WTC11 (cell line): ENCODE results near the gene TTL.

Experiments
- ELF4 ChIP-seq: sonication (generic); formaldehyde crosslinking; IDR thresholded peaks from 2 replicates; pipeline ENCODE4 v1.8.1; 2022; ENCODE audit warnings: low read depth, mild to moderate bottlenecking, moderate library complexity, missing genetic modification reagents
- FOXP1 ChIP-seq: sonication (generic); formaldehyde crosslinking; IDR thresholded peaks from 2 replicates; pipeline ENCODE4 v1.8.0; 2022; ENCODE audit warnings: missing genetic modification reagents, mild to moderate bottlenecking, moderate library complexity, borderline replicate concordance
- NR2C2 ChIP-seq: sonication (generic); formaldehyde crosslinking; IDR thresholded peaks from 2 replicates; pipeline ENCODE4 v1.8.0; 2022; ENCODE audit warnings: mild to moderate bottlenecking, missing genetic modification reagents
- SP1 ChIP-seq: sonication (generic); formaldehyde crosslinking; conservative IDR thresholded peaks from 2 replicates; pipeline ENCODE4 v1.8.1; 2022; ENCODE audit warnings: missing genetic modification reagents
- TEAD1 ChIP-seq: sonication (generic); formaldehyde crosslinking; IDR thresholded peaks from 2 replicates; pipeline ENCODE4 v1.8.0; 2022; ENCODE audit warnings: mild to moderate bottlenecking, missing genetic modification reagents
- ZBTB21 ChIP-seq: sonication (generic); formaldehyde crosslinking; IDR thresholded peaks from 2 replicates; pipeline ENCODE4 v1.8.1; 2023; ENCODE audit warnings: mild to moderate bottlenecking, missing genetic modification reagents, borderline replicate concordance
- TF ChIP-seq, protein P1 (sequence below): fragments of 200-600 bp; IDR thresholded peaks from 2 replicates; pipeline ENCODE4 v1.8.0; 2022; ENCODE audit warnings: antibody characterized with exemption
- TF ChIP-seq, protein P2 (sequence below): sonication (generic); formaldehyde crosslinking; IDR thresholded peaks from 2 replicates; pipeline ENCODE4 v1.8.0; 2023; ENCODE audit warnings: missing genetic modification reagents
- TF ChIP-seq, protein P3 (sequence below): fragments of 250-450 bp; sonication (Bioruptor Pico); IDR thresholded peaks from 2 replicates; pipeline ENCODE4 v1.9.0; 2021; ENCODE audit warnings: moderate library complexity, mild to moderate bottlenecking, inconsistent platforms, borderline replicate concordance
- TF ChIP-seq, protein P4 (sequence below): sonication (generic); formaldehyde crosslinking; IDR thresholded peaks from 2 replicates; pipeline ENCODE4 v1.8.0; 2023; ENCODE audit warnings: mild to moderate bottlenecking, missing genetic modification reagents
- TF ChIP-seq, protein P5 (sequence below): sonication (generic); formaldehyde crosslinking; IDR thresholded peaks from 2 replicates; pipeline ENCODE4 v1.8.0; 2023; ENCODE audit warnings: missing genetic modification reagents, mild to moderate bottlenecking, borderline replicate concordance
- TF ChIP-seq, protein P6 (sequence below): sonication (generic); formaldehyde crosslinking; IDR thresholded peaks from 2 replicates; pipeline ENCODE4 v1.8.0; 2022; ENCODE audit warnings: mild to moderate bottlenecking, missing genetic modification reagents

DNA sequence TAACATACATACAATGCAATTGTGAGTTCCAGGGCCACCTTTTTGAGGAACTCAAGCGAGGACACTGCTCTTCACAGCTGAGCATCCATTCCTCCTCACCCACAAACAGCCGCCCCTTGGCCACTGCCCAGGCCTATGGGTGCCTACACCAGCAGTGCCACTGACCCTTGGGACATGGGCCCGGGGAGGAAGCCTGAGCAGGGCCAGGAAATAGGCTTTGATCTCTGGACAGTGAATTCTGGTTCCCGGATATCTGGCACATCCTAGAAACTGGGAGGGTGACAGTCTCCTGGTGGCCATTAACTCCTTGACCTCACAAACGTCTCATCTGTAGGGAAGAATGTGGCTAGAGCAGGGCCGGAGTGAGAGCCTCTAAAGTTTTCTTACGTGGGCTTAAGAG is 5.5 kb upstream of the TTL start:
- TF ChIP-seq, protein P1, sequence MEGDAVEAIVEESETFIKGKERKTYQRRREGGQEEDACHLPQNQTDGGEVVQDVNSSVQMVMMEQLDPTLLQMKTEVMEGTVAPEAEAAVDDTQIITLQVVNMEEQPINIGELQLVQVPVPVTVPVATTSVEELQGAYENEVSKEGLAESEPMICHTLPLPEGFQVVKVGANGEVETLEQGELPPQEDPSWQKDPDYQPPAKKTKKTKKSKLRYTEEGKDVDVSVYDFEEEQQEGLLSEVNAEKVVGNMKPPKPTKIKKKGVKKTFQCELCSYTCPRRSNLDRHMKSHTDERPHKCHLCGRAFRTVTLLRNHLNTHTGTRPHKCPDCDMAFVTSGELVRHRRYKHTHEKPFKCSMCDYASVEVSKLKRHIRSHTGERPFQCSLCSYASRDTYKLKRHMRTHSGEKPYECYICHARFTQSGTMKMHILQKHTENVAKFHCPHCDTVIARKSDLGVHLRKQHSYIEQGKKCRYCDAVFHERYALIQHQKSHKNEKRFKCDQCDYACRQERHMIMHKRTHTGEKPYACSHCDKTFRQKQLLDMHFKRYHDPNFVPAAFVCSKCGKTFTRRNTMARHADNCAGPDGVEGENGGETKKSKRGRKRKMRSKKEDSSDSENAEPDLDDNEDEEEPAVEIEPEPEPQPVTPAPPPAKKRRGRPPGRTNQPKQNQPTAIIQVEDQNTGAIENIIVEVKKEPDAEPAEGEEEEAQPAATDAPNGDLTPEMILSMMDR, result no peak
- TF ChIP-seq NR2C2, result no peak
- TF ChIP-seq, protein P2, sequence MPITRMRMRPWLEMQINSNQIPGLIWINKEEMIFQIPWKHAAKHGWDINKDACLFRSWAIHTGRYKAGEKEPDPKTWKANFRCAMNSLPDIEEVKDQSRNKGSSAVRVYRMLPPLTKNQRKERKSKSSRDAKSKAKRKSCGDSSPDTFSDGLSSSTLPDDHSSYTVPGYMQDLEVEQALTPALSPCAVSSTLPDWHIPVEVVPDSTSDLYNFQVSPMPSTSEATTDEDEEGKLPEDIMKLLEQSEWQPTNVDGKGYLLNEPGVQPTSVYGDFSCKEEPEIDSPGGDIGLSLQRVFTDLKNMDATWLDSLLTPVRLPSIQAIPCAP, result no peak
- no peak for TF ChIP-seq ELF4 (CRISPR knock-in tag)
- no peak for TF ChIP-seq FOXP1 (CRISPR knock-in tag)
- no peak for TF ChIP-seq SP1 (CRISPR knock-in tag)
- TF ChIP-seq TEAD1 (CRISPR knock-in tag), result no peak
- TF ChIP-seq, protein P3, sequence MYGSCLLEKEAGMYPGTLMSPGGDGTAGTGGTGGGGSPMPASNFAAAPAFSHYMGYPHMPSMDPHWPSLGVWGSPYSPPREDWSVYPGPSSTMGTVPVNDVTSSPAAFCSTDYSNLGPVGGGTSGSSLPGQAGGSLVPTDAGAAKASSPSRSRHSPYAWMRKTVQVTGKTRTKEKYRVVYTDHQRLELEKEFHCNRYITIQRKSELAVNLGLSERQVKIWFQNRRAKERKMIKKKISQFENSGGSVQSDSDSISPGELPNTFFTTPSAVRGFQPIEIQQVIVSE, result no peak
- TF ChIP-seq ZBTB21 (CRISPR knock-in tag), result no peak
- TF ChIP-seq, protein P4, sequence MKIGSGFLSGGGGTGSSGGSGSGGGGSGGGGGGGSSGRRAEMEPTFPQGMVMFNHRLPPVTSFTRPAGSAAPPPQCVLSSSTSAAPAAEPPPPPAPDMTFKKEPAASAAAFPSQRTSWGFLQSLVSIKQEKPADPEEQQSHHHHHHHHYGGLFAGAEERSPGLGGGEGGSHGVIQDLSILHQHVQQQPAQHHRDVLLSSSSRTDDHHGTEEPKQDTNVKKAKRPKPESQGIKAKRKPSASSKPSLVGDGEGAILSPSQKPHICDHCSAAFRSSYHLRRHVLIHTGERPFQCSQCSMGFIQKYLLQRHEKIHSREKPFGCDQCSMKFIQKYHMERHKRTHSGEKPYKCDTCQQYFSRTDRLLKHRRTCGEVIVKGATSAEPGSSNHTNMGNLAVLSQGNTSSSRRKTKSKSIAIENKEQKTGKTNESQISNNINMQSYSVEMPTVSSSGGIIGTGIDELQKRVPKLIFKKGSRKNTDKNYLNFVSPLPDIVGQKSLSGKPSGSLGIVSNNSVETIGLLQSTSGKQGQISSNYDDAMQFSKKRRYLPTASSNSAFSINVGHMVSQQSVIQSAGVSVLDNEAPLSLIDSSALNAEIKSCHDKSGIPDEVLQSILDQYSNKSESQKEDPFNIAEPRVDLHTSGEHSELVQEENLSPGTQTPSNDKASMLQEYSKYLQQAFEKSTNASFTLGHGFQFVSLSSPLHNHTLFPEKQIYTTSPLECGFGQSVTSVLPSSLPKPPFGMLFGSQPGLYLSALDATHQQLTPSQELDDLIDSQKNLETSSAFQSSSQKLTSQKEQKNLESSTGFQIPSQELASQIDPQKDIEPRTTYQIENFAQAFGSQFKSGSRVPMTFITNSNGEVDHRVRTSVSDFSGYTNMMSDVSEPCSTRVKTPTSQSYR (CRISPR knock-in tag), result no peak
- TF ChIP-seq, protein P5, sequence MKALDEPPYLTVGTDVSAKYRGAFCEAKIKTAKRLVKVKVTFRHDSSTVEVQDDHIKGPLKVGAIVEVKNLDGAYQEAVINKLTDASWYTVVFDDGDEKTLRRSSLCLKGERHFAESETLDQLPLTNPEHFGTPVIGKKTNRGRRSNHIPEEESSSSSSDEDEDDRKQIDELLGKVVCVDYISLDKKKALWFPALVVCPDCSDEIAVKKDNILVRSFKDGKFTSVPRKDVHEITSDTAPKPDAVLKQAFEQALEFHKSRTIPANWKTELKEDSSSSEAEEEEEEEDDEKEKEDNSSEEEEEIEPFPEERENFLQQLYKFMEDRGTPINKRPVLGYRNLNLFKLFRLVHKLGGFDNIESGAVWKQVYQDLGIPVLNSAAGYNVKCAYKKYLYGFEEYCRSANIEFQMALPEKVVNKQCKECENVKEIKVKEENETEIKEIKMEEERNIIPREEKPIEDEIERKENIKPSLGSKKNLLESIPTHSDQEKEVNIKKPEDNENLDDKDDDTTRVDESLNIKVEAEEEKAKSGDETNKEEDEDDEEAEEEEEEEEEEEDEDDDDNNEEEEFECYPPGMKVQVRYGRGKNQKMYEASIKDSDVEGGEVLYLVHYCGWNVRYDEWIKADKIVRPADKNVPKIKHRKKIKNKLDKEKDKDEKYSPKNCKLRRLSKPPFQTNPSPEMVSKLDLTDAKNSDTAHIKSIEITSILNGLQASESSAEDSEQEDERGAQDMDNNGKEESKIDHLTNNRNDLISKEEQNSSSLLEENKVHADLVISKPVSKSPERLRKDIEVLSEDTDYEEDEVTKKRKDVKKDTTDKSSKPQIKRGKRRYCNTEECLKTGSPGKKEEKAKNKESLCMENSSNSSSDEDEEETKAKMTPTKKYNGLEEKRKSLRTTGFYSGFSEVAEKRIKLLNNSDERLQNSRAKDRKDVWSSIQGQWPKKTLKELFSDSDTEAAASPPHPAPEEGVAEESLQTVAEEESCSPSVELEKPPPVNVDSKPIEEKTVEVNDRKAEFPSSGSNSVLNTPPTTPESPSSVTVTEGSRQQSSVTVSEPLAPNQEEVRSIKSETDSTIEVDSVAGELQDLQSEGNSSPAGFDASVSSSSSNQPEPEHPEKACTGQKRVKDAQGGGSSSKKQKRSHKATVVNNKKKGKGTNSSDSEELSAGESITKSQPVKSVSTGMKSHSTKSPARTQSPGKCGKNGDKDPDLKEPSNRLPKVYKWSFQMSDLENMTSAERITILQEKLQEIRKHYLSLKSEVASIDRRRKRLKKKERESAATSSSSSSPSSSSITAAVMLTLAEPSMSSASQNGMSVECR (CRISPR knock-in tag), result no peak
- TF ChIP-seq, protein P6, sequence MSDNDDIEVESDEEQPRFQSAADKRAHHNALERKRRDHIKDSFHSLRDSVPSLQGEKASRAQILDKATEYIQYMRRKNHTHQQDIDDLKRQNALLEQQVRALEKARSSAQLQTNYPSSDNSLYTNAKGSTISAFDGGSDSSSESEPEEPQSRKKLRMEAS (CRISPR knock-in tag), result no peak
